GM18858 (cell line): Measurements from ENCODE around the gene UBE2H.
"Not testable (repeated sequence)": the region's sequence is repeated elsewhere in the genome, so short reads cannot be mapped to it uniquely, and the experiment has no call there.

Source experiments
- ATAC-seq: cut with Tn5 transposase; IDR thresholded peaks from one replicate; pipeline ENCODE4 v1.9.1; 2021; ENCODE audit not compliant: unreplicated experiment

Gene UBE2H

GRCh38 chr7:129952653-129953560 is at the start of gene UBE2H:
Gene UBE2H (minus strand): TSS chr7:129952960. CDS start chr7:129952555, 405 bp downstream.
- peak; percentile 42 for ATAC-seq

- ATAC-seq, result no peak
These were observed 45.7 kb upstream of the UBE2H start for GRCh38 chr7:129998446-129998845.

GRCh38 chr7:129997285-129997684 is 44.5 kb upstream of the UBE2H start:
- ATAC-seq, result no peak

- ATAC-seq, result no peak
These were observed 40.5 kb upstream of the UBE2H start for GRCh38 chr7:129993275-129993674.

GRCh38 chr7:129990403-129991192 is 37.8 kb upstream of the UBE2H start:
- ATAC-seq, result no peak

GRCh38 chr7:129989466-129989865 is 36.7 kb upstream of the UBE2H start:
- no peak for ATAC-seq

GRCh38 chr7:129986600-129986999 is 33.8 kb upstream of the UBE2H start:
- ATAC-seq, result no peak

GRCh38 chr7:129980667-129981066 is 27.9 kb upstream of the UBE2H start:
- ATAC-seq, result no peak

- no peak for ATAC-seq
These were observed 22.5 kb upstream of the UBE2H start for GRCh38 chr7:129975309-129975708.

- ATAC-seq, result no peak
These were observed 18.1 kb upstream of the UBE2H start for GRCh38 chr7:129970816-129971215.

GRCh38 chr7:129969881-129970446 is 17.2 kb upstream of the UBE2H start:
- ATAC-seq, result no peak

- ATAC-seq, result no peak
These were observed 16.0 kb upstream of the UBE2H start for GRCh38 chr7:129968592-129969383.

GRCh38 chr7:129960204-129960475 is 7.4 kb upstream of the UBE2H start:
- not testable (repeated sequence) for ATAC-seq

GRCh38 chr7:129959471-129960203 is 6.9 kb upstream of the UBE2H start:
- ATAC-seq, result no peak

GRCh38 chr7:129958643-129959470 is 6.1 kb upstream of the UBE2H start:
- ATAC-seq, result no peak

- no peak for ATAC-seq
These were observed 3.3 kb upstream of the UBE2H start for GRCh38 chr7:129955993-129956543.

- ATAC-seq, result peak; percentile 10
These were observed 591 bp downstream of the UBE2H start for GRCh38 chr7:129952086-129952652.

GRCh38 chr7:129951226-129952085 is 1.3 kb downstream of the UBE2H start:
- ATAC-seq, result no peak
